ENCODE measurements around the gene LYPD4.

The LYPD4 gene

GRCh38 chr19:41816761-41817160, 27.7 kb downstream of the LYPD4 start:
- Histone ChIP-seq H3K4me3 (ENCODE audit: insufficient read length, low read depth) (no peak overlapping the region), H3K27me3 (ENCODE audit: insufficient read depth, insufficient read length) (peaks cover 19% of the 10 kb centered on the region)
- TF ChIP-seq YY1 (IDR thresholded peaks at IDR 0.05; ENCODE audit: insufficient read depth, insufficient read length) (no peak), SUZ12 (IDR thresholded peaks at IDR 0.05; ENCODE audit: extremely low read depth, insufficient read depth, insufficient read length) (no peak), ZNF274 (IDR thresholded peaks at IDR 0.05; ENCODE audit: low read depth, low read length) (no peak)

GRCh38 chr19:41815301-41815700, 29.2 kb downstream of the LYPD4 start:
- TF ChIP-seq SUZ12 (IDR thresholded peaks at IDR 0.05; ENCODE audit: extremely low read depth, insufficient read depth, insufficient read length) = no peak
- no peak for TF ChIP-seq ZNF274 (IDR thresholded peaks at IDR 0.05; ENCODE audit: low read depth, low read length)
- no peak for TF ChIP-seq YY1 (IDR thresholded peaks at IDR 0.05; ENCODE audit: insufficient read depth, insufficient read length)
- Histone ChIP-seq H3K27me3 (ENCODE audit: insufficient read depth, insufficient read length) (peaks cover 15% of the 10 kb centered on the region), H3K4me3 (ENCODE audit: insufficient read length, low read depth) (no peak overlapping the region), H3K36me3 (ENCODE audit: insufficient read depth, insufficient read length, low read length) (no peaks in the 10 kb centered on the region), H3K9ac (ENCODE audit: insufficient read length, low read depth) (no peak overlapping the region), H3K9me3 (ENCODE audit: insufficient read depth, low read length) (no peaks in the 10 kb centered on the region), H3K4me1 (ENCODE audit: insufficient read depth, insufficient read length) (no peaks in the 10 kb centered on the region)
- no peak for DNase-seq (ENCODE audit: low read depth, low spot score)

More at GRCh38 chr19:41816761-41817160, 27.7 kb downstream of the LYPD4 start:
- no peak for DNase-seq (ENCODE audit: low read depth, low spot score)
- Histone ChIP-seq H3K4me1 (ENCODE audit: insufficient read depth, insufficient read length) (no peaks in the 10 kb centered on the region), H3K9ac (ENCODE audit: insufficient read length, low read depth) (no peak overlapping the region), H3K36me3 (ENCODE audit: insufficient read depth, insufficient read length, low read length) (no peaks in the 10 kb centered on the region), H3K9me3 (ENCODE audit: insufficient read depth, low read length) (no peaks in the 10 kb centered on the region)

GRCh38 chr19:41813911-41814310, 30.6 kb downstream of the LYPD4 start:
- Histone ChIP-seq H3K36me3 (ENCODE audit: insufficient read depth, insufficient read length, low read length) (no peaks in the 10 kb centered on the region), H3K4me3 (ENCODE audit: insufficient read length, low read depth) (no peak overlapping the region), H3K9me3 (ENCODE audit: insufficient read depth, low read length) (no peaks in the 10 kb centered on the region), H3K9ac (ENCODE audit: insufficient read length, low read depth) (no peak overlapping the region), H3K4me1 (ENCODE audit: insufficient read depth, insufficient read length) (no peaks in the 10 kb centered on the region), H3K27me3 (ENCODE audit: insufficient read depth, insufficient read length) (peaks cover 15% of the 10 kb centered on the region)
- TF ChIP-seq ZNF274 (IDR thresholded peaks at IDR 0.05; ENCODE audit: low read depth, low read length) (no peak), SUZ12 (IDR thresholded peaks at IDR 0.05; ENCODE audit: extremely low read depth, insufficient read depth, insufficient read length) (no peak), YY1 (IDR thresholded peaks at IDR 0.05; ENCODE audit: insufficient read depth, insufficient read length) (no peak)
- DNase-seq (ENCODE audit: low read depth, low spot score) = no peak

- Histone ChIP-seq H3K4me1 (ENCODE audit: insufficient read depth, insufficient read length) (no peaks in the 10 kb centered on the region), H3K36me3 (ENCODE audit: insufficient read depth, insufficient read length, low read length) (no peaks in the 10 kb centered on the region), H3K9me3 (ENCODE audit: insufficient read depth, low read length) (no peaks in the 10 kb centered on the region), H3K27me3 (ENCODE audit: insufficient read depth, insufficient read length) (peaks cover 15% of the 10 kb centered on the region), H3K9ac (ENCODE audit: insufficient read length, low read depth) (no peak overlapping the region), H3K4me3 (ENCODE audit: insufficient read length, low read depth) (no peak overlapping the region)
- no peak for DNase-seq (ENCODE audit: low read depth, low spot score)
- no peak for TF ChIP-seq ZNF274 (IDR thresholded peaks at IDR 0.05; ENCODE audit: low read depth, low read length)
Measured at GRCh38 chr19:41811981-41812380, 32.5 kb downstream of the LYPD4 start.

DNA sequence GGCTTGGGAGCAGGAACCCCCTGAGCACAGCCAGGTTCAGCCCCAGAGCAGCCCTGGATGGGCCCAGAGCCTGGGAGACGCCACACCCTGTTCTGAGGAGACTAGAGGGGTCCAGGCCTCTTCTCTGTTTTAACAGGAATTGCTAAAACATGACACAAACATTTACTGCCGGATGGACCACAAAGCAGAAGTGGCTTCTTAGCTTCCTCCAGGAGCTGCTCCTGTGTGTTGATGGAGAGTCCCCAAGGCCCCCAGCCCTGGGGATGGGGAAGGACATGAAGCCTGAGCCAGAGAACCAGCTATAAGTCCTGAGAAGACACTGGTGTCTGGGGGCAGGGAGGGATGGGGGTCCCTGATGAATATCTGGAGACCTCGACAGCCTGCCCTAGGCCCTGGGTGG, 33.4 kb downstream of the LYPD4 start:
- Histone ChIP-seq H3K9ac (ENCODE audit: insufficient read length, low read depth) (no peak overlapping the region), H3K9me3 (ENCODE audit: insufficient read depth, low read length) (no peaks in the 10 kb centered on the region), H3K36me3 (ENCODE audit: insufficient read depth, insufficient read length, low read length) (no peaks in the 10 kb centered on the region), H3K27me3 (ENCODE audit: insufficient read depth, insufficient read length) (peaks cover 15% of the 10 kb centered on the region), H3K4me1 (ENCODE audit: insufficient read depth, insufficient read length) (no peaks in the 10 kb centered on the region), H3K4me3 (ENCODE audit: insufficient read length, low read depth) (no peak overlapping the region)
- TF ChIP-seq SUZ12 (IDR thresholded peaks at IDR 0.05; ENCODE audit: extremely low read depth, insufficient read depth, insufficient read length) (no peak), YY1 (IDR thresholded peaks at IDR 0.05; ENCODE audit: insufficient read depth, insufficient read length) (no peak), ZNF274 (IDR thresholded peaks at IDR 0.05; ENCODE audit: low read depth, low read length) (no peak)
- DNase-seq (ENCODE audit: low read depth, low spot score) = no peak

- DNase-seq (ENCODE audit: low read depth, low spot score) = no peak
- TF ChIP-seq YY1 (IDR thresholded peaks at IDR 0.05; ENCODE audit: insufficient read depth, insufficient read length) (no peak), SUZ12 (IDR thresholded peaks at IDR 0.05; ENCODE audit: extremely low read depth, insufficient read depth, insufficient read length) (no peak), ZNF274 (IDR thresholded peaks at IDR 0.05; ENCODE audit: low read depth, low read length) (no peak)
- no peak overlapping the region for H3K9ac ChIP-seq (ENCODE audit: insufficient read length, low read depth)
- H3K9me3 ChIP-seq (ENCODE audit: insufficient read depth, low read length) = no peaks in the 10 kb centered on the region
- no peaks in the 10 kb centered on the region for H3K4me1 ChIP-seq (ENCODE audit: insufficient read depth, insufficient read length)
- H3K4me3 ChIP-seq (ENCODE audit: insufficient read length, low read depth) = no peak overlapping the region
- peaks cover 15% of the 10 kb centered on the region for H3K27me3 ChIP-seq (ENCODE audit: insufficient read depth, insufficient read length)
- H3K36me3 ChIP-seq (ENCODE audit: insufficient read depth, insufficient read length, low read length) = no peaks in the 10 kb centered on the region
Measured at GRCh38 chr19:41810301-41810700, 34.2 kb downstream of the LYPD4 start.

DNA sequence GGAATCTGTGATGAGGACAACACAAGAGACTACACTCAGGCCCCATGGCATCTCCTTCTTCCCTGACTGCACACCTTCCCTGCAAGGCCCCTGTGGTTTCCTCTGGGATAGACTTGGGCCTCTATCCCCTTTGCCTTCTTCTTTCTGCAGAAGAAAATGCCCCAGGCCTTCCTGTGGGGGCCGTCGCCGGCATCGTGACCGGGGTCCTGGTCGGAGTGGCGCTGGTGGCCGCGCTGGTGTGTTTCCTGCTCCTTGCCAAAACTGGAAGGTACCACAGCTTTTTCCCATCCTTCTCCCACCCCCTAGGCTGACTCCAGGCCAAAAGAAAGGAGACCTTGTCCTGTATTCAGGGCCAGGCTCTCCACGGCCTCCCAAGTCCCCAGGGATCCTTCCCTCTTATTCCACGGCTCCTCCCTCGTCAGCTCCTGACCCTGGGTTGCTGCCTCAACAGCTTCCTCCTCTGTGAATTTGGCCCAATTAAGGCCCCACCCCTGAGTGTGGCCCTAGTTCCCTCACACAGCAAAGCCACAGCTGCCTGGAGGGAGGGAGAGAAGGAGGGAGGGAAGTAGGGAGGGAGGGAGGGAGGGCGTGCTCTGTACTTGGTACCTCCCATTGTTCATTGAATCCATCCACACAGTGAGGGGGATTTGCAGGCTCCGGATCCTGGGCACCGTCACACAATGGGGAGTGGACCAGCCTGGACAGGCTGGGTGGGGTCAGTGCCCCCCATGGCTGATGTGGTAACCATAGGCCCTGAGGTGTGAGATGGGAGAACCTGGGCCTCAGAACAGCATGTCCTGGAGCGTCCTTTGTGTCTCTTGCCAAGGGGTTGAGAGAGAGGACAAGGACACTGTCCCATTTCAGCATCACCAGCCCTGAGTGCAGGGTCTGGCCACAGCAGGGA, 35.6 kb downstream of the LYPD4 start:
- peaks cover 2% of the 10 kb centered on the region for H3K27me3 ChIP-seq (ENCODE audit: insufficient read depth, insufficient read length)
- H3K36me3 ChIP-seq (ENCODE audit: insufficient read depth, insufficient read length, low read length) = no peaks in the 10 kb centered on the region
- H3K9ac ChIP-seq (ENCODE audit: insufficient read length, low read depth) = no peak overlapping the region
- no peaks in the 10 kb centered on the region for H3K9me3 ChIP-seq (ENCODE audit: insufficient read depth, low read length)
- DNase-seq (ENCODE audit: low read depth, low spot score) = no peak
- no peak for TF ChIP-seq ZNF274 (IDR thresholded peaks at IDR 0.05; ENCODE audit: low read depth, low read length)
- TF ChIP-seq SUZ12 (IDR thresholded peaks at IDR 0.05; ENCODE audit: extremely low read depth, insufficient read depth, insufficient read length) = no peak
- no peak for TF ChIP-seq YY1 (IDR thresholded peaks at IDR 0.05; ENCODE audit: insufficient read depth, insufficient read length)
- no peaks in the 10 kb centered on the region for H3K4me1 ChIP-seq (ENCODE audit: insufficient read depth, insufficient read length)
- H3K4me3 ChIP-seq (ENCODE audit: insufficient read length, low read depth) = no peak overlapping the region

Data from NT2/D1 (cell line).